GM21381 (cell line): Measurements from ENCODE around the gene TIAM2.
"Not testable (repeated sequence)": the region's sequence is repeated elsewhere in the genome, so short reads cannot be mapped to it uniquely, and the experiment has no call there.

ENCODE experiments used
- ATAC-seq: cut with Tn5 transposase; IDR thresholded peaks from one replicate; pipeline ENCODE4 v1.9.1; 2021; ENCODE audit warnings: mild to moderate bottlenecking, moderate library complexity; ENCODE audit not compliant: unreplicated experiment

Gene TIAM2

DNA sequence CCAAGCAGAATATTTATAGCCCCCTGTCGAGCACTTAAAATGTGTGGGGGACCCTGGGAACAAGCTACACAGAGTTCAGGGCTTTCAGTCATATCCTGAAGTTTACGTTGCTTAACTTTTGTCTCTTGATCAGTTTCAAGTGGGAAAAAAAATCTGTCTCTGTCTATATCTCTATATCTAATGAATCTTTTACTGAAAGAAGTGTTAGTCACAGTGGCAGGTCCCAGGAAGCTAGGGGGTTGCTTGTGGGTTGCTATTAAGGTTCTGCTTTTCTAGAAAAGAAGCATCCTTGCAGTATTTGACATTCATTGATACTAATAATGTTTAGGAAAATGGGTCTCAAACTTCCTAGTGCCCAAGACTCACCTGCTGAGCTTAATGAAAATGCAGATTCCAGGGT is 192.0 kb downstream of the TIAM2 start:
- ATAC-seq: no peak

DNA sequence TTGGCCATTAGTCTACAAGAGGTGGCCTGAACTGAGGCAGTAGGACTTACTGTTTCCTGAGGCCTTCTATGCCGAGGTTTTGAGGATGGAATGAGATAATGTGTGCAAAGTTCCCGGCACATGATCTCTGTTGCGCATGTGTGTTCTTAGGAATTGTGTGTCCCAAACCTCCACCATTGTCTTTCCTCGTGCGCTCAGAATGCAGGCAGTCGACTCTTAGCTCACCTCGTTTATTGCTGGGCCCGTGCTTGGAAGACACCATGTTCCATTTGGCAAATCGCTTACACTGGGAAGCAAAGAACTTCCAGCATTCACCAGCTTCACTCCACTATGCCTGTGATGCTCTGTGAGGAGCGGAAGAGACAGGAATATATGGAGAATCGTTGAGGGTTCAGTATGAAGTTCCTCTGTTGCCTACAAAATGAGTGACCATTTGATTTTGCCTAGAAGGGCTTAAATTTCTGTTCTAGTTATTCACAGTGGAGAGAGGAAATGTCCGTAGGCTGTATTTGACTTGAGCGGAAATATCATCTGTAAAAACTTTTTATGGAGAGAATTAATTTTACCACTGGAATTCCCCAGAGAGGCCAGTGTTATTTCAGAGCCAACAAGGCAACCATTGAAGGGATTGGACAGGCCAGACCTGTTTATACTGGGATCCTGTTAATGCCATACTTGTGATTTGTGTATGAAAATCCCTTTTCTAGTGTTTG is 193.0 kb downstream of the TIAM2 start:
- no peak for ATAC-seq

DNA sequence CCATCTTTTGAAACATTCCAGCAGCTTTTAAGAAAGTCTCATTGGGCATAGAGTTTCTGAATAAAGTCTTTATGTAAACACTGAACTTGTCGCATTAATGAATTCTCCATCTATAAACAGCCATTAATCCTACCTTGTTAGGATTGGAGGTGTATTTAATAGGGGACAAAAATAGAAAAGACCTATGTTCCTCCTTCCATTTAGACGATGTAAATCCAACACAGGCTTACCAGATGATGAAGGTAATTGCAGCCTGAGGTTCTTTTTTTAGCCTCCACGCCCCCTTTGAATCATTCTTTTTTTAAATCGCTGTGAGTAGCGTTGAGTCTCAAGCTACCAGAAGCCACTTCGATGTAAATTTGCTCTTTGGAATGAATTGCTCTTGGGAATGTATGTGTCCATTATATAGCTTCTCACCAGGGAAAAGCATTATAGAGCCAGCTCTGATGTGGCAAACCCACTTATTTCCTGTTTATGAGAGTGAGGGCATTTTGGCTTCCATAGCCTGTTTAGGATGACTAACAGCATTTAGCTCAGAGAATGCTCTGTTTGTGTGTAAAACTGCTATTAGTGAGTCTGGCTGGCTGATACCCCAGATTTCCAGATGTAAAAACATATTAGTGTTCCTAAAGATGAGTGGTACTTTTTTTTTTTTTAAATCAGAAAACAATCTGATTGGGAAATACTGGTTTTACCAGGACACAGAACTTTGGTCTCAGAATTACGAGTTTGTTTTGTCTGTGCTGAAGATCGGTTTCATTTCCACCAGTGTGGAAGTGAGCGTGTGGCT is 193.8 kb downstream of the TIAM2 start:
- ATAC-seq: no peak

DNA sequence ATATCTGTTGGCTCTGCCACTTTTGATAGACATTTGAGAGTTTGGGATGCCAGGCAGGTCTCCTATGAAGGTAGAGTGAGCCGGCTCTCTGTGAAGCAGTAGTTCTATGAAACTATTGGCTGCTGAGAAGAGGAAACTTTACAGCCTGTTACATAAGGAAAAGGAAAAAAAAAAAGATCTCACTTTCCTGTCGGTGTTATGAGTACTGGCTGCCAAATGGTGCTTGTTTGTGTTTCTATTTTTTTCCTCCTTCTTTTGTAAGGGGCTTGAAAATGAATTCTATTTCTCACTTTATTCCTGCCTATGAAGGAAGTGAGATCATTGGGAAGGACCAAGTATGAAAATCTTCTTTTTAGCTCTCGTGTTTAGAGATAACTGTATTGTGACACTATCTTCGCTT is 195.6 kb downstream of the TIAM2 start:
- ATAC-seq: no peak

DNA sequence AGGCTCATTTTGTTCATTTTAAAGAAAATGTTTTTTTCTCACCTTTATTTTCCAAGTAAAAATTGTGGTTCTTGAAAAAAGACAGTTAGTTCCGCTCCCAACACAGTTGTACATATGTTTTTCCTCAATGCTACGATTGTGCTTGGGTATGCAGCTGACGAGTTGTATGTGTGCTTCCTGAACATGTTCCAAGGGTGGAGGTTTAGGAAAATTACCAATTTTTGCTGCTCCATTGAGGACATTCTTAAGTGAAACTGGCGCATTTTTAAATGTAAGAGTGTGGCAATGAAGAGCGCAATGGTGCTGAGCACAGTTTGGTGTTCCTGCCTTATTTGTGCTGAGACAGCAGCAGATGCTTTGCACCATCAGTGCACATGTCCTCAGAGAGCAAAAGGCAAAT is 198.4 kb downstream of the TIAM2 start:
- ATAC-seq: no peak

DNA sequence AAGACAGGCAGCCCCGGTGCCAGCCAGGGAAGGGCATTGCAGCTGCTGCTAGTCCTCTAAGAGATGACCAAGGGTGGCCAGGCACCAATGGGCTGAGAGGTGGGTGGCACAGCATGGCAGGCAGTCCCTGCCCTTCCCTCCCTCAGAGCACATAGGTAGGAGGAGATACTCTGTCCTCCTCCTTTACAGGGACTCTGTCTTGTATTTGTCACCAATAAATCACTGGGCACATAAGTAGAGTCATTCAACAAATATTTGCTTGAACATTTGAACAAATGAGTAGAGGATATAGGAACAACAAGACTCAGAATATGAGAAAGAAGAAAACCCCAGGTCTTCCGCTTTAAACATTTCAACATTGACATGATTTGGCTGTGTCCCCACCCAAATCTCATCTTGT is 199.3 kb downstream of the TIAM2 start:
- ATAC-seq: no peak

DNA sequence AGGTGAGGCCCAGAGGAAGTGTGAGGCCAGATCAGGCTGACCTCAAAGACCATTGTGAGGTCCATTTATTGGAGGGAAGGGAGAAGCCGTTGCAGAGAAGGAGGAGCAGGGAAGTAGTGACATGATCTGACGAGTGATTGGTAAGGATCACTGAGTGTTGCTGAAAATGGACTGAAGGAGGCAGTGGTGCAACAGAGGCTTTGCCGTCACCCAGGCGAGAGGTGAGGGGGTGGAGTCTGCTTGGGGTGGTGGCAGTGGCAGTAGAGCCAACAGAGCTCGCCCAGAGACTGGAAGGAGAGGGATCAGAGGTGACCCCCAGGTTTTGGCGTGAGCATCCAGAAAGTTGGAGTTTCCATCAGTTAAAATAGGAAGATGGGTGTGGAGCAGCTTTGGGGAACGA is 200.8 kb downstream of the TIAM2 start:
- ATAC-seq: no peak

DNA sequence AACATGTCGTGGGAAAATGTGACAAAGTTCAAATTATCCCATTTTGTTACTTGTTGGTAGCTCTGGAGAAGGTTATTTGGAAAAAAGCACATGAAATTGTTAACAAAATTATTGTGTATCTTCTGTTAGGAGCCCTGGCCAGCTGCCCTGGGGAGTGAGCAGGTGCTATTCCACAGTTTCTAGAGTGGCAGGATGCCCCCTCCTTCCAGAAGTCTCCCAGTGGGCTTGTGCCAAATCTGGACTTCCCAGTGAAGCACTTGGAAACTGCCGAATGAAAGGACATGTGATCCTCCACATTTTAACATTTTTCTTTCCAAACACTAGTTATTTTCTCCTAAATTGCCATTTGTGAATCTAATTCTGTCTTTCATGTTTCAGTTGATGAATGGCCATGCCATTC is 201.8 kb downstream of the TIAM2 start:
- no peak for ATAC-seq

DNA sequence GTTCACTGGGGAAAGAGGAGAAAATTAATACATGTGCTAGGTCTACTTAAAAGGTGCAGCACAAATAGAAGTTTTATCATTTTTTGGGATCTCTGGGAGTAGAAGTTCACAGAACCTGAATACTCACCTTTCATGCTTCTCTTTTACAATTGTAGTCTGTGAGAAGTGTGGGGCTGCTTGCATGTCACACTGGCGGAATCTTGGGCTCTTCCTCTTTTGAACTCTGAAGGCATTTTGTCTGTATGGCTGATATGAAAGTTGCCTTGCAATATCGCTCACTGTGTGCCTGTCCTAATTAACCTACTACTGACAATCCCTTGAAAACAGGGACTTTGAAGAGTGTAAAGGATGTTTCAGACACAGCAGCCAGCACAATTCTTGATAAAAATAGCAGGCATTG is 202.8 kb downstream of the TIAM2 start:
- no peak for ATAC-seq

DNA sequence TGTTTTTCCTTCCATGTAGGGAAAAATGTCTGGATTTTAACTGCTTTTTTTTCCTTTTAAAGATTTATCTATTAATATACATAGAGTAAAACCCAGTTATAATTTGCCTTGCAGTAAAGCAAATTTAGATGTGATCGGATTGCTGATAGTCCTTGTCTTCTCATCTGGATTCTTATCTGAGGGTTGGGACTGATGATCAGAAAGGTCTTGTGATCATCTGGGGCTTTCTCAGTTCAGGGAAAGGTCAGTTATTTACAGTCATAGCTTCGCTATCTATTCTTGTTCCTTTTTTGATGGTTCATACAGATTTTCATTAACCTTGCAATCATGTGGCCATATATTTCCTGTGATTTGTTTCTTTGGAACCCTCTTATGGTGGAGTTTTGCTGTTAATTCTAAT is 204.9 kb downstream of the TIAM2 start:
- no peak for ATAC-seq

DNA sequence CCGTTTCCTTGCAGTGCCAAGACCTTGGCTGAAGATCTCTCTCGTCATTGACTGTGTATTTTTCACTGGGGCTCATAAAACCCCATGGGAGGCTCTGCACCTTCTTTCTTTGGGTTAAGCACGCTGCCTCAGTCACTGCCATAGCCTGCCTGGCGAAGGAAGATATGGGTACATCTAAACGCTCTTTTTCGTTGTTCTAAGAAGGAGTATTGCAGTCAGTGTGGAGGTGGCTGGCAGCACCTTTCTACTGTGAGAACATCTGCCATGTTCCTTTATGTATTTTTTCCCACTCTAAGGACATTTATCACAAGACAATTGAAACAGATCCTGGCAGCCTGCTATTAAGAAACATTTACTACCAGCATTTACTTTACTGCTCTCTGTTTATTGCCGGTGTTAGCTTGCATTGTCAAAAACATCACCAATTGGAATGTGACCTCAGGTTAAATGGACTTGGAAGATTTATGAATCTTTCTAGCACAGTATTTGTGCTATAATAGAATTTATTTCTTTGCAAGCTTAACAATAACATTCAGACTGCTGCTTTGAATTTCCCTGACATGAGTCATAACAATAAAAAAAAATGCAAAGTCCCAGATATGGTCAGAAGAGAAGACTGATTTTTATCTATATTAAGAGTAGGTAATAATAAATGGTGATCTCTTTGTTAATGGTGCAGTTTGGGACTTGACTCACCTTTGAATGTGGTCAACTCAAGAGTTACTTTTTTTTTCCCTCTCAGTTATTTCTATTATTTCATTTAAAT is 206.5 kb downstream of the TIAM2 start:
- no peak for ATAC-seq

DNA sequence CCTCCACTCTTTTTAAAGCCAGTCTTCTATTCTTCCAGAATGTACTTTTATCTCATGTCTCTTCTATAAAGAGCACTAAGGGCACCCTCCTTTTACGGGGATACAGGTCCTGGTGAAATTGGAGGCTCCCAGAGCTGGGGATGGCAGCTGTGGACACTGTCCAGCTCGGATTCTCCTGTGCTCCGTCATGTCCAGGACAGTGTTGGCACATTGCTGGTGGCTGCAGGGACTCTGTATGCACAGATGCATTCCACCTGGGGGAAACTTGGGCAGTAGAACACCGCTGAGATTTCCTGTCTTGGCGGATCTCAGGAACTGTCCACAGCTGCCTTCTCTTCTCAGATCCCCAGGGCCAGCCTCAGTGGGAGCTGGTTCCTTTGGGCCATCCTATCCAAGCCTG is 212.1 kb downstream of the TIAM2 start:
- ATAC-seq: no peak

DNA sequence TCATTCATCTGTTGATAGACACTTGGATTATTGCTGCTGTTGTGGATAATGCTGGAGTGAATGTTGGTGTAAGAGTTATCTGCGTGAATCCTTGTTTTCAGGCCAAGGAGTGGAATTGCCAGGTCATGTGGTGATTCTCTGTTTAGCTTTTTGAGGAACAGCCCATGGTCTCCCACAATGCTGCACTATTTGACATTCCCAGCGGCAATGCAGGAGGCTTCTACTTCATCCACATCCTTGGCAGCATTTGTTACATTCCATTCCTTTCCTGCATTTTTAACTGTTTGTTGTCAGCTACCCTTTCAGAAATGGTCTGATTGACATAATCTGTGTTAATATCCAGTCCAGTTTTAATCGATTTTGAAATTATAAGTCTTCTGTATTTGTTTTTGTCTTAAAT is 217.0 kb downstream of the TIAM2 start:
- no peak for ATAC-seq

DNA sequence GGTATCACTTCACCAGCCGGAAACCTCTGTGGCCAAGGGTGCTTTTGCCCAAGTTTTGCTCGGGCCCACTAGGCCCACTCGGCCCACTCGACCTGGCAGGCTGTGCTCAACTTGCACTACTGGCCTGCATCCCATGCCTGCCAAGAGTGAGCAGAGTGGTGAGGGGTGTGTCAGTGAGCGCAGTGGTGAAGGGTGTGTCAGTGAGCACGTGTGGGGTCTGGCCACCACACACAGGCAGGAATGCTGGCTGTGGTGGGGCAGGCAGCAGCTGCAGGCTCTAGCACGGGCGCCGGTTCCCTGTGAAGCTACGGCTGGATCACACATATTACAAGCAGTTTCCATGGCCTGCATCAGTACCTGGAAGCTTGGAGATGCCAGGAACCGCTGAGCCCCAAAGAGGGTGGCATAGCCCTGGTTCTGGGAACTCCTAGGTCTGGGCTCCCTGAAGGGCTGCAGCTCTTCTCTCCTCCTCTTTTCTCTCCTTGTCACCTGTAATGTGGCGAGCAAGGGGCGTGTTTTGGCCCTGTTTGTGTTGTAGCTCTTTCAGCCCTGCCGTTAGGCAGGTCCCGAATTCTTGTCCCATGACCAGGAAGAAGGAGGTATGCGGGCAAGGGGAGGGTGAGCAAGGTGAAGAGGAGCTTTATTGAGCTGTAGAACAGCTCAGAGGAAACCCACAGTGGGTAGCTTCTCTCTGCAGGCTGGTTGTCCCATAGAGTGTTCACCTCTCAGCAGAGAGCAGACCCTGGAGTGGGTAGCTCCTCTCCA is 217.7 kb downstream of the TIAM2 start:
- ATAC-seq: no peak

DNA sequence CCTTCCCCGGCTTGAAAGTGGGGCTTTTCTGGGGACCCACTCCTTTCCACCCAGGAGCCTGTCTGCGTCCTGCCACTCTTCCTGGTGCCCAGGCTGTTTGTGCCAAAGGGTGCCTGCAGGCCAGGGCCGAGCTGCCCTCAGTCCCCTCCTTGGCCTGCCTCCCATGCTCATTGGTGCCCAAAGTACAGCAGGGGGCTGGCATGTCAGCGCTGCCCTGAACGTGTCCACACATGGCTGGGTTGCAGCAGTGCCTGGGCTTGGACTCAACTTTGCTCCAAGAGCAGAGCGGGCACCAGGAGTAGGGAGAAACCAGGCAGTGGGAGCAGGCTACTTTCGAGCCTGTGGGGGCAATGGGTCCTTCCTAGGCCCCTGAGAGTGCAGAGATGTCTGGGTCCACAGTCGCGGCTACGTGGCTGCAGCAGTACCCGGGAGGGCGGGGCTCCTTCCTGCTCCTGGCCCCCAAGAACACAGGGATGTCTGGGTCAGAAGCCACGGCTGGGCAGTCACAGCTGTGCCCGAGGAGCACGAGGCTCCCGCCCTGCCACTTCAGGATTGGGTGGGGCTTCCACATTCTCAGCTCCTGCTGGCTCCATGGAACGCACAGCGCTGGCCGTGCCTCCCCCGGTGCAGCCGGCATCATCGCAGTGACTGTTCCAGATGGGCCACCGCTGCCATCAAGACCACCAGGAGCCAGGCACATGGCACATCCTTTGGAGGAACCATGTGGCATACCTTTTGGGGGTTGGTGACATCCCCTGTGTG is 218.7 kb downstream of the TIAM2 start:
- ATAC-seq: no peak

DNA sequence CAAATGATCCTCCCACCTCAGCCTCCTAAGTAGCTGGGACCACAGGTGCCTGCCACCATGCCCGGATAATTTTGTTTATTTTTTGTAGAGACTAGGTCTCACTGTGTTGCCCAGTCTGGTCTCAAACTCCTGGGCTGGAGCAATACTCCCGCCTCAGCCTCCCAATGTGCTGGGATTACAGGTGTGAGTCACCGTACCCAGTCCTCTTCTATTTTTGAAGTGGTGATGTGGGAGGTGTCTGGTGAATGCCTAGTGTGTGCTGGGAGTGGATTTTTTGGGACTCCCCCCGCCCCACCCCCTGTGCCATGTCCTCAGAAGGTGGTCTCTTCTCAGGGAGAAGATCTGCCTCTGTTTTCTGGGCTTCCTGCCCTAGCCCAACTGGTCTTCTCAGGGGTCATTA is 220.8 kb downstream of the TIAM2 start:
- ATAC-seq: no peak

DNA sequence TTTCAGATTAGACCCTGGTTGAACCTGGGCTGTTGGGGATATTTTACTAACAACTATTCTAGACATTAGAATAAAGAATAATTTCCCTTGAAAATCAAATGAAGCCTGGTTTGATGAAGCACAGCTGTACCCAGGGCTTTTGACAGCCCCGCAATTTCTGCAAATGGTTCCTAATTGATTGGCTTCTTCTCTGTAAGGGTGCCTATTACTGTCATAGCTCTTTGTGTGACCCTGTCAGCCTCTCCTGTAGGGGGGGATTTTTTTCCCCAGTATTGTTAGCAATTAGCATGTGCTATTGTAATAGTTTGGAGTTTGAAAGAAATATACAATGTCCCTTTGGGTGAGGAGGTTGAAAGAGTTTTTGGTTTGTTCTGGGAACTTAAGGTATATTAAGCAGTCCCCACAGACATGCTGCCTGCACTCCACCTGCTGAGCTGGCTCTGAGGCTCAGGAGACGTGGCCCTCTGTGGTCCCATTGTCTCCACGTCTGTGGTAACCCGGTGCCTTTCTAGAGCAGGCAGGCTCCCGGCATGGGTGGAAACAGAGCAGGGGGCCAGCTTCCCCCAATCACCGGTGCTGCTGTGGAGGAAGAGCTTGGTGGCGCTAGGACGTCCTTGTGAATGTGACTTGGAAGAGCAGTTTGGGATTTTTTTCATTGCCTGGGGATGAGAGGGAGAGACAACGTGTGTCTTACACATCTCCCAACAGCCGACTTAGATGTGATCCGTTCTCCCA is 221.4 kb downstream of the TIAM2 start:
- ATAC-seq: no peak

DNA sequence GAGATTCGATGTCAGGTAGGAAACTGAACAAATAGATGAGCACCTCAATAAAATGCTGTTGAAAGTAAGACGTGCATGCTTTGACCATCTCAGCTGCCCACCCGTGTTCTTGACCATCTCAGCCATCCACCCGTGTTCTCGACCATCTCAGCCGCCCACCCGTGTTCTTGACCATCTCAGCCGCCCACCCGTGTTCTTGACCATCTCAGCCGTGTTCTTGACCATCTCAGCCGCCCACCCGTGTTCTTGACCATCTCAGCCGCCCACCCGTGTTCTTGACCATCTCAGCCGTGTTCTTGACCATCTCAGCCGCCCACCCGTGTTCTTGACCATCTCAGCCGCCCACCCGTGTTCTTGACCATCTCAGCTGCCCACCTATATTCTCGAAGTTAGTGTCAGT is 223.6 kb downstream of the TIAM2 start:
- ATAC-seq: not testable (repeated sequence)

DNA sequence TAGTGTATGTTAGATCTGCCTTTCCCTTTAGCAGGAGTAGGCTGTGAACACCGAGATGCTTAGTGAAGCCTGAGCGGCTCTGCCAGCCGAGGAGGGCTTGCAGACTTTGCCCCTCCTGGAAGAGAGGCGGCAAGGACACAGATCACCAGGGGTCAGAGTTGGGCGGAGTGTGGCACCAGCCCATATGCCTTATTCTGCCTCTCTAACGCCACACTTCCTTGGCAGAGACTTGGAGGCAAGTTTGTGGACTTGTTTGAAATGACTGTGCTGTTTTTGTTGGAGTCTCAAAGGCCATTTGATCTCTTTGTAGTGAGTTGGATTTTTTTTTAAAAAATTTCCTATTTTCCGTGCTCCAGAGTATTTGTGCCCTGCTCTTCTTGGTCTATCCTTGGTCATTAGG is 224.2 kb downstream of the TIAM2 start:
- no peak for ATAC-seq

DNA sequence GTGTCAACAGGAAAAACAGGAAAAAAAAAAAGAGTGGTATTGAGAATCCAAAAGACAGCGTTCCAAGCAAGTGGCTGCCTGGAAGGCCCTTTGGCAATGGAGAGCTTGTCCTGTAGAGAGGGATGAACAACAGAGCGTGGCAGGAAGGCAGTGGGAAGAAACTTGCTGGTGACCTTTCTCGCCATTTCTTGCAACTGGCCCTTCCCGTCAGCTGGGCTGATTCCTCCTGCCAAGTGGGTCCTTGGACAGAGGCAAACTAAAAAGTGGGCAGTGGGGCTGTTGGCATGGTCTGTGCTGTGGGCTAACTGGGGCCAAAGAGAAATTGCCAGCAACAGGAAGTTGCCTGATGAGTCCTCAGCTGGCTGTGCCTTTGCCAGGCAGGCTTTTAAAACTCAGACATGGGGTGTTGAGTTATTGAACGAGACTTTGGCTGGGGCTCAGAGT is 224.8 kb downstream of the TIAM2 start:
- ATAC-seq: no peak
